ENCODE results near the gene MAP4K1. TPM values are rescaled to one million over a fixed set of nuclear protein-coding genes. Genes with fewer than 3 reads are reported as not detected.

MAP4K1 gene
- total RNA-seq, 1 donor from 2014 or later, result 10.9 TPM

GRCh38 chr19:38549061-38549460 lies 68.7 kb downstream of the MAP4K1 start:
- no peak for DNase-seq (ENCODE audit: low spot score, unreplicated experiment)
- no peaks in the 10 kb centered on the region for H3K4me1 Mint-ChIP-seq (ENCODE audit: low read depth)
- H3K27me3 Mint-ChIP-seq, result peaks cover 3% of the 10 kb centered on the region
- H3K9me3 Mint-ChIP-seq (ENCODE audit: low read depth), result no peaks in the 10 kb centered on the region
- H3K36me3 Mint-ChIP-seq (ENCODE audit: insufficient read depth), result no peaks in the 10 kb centered on the region
- no peak overlapping the region for H3K4me3 Mint-ChIP-seq (ENCODE audit: low read depth)
- no peak overlapping the region for H3K27ac Mint-ChIP-seq
- no peak for TF ChIP-seq CTCF (IDR thresholded peaks at IDR 0.05; ENCODE audit: unreplicated experiment)

GRCh38 chr19:38547421-38547820 lies 70.3 kb downstream of the MAP4K1 start:
- no peak for DNase-seq (ENCODE audit: low spot score, unreplicated experiment)
- Mint-ChIP-seq H3K27ac (no peak overlapping the region), H3K4me3 (ENCODE audit: low read depth) (no peak overlapping the region), H3K27me3 (peaks cover 3% of the 10 kb centered on the region), H3K9me3 (ENCODE audit: low read depth) (no peaks in the 10 kb centered on the region), H3K36me3 (ENCODE audit: insufficient read depth) (no peaks in the 10 kb centered on the region), H3K4me1 (ENCODE audit: low read depth) (no peaks in the 10 kb centered on the region)
- no peak for TF ChIP-seq CTCF (IDR thresholded peaks at IDR 0.05; ENCODE audit: unreplicated experiment)

- Mint-ChIP-seq H3K36me3 (ENCODE audit: insufficient read depth) (no peaks in the 10 kb centered on the region), H3K4me3 (ENCODE audit: low read depth) (no peak overlapping the region), H3K27ac (no peak overlapping the region), H3K4me1 (ENCODE audit: low read depth) (no peaks in the 10 kb centered on the region), H3K9me3 (ENCODE audit: low read depth) (no peaks in the 10 kb centered on the region), H3K27me3 (no peaks in the 10 kb centered on the region)
- DNase-seq (ENCODE audit: low spot score, unreplicated experiment), result no peak
- no peak for TF ChIP-seq CTCF (IDR thresholded peaks at IDR 0.05; ENCODE audit: unreplicated experiment)
Measured at GRCh38 chr19:38545596-38545995, 72.2 kb downstream of the MAP4K1 start.

- no peak for TF ChIP-seq CTCF (IDR thresholded peaks at IDR 0.05; ENCODE audit: unreplicated experiment)
- H3K27me3 Mint-ChIP-seq, result no peaks in the 10 kb centered on the region
- no peaks in the 10 kb centered on the region for H3K36me3 Mint-ChIP-seq (ENCODE audit: insufficient read depth)
- peak overlapping the region; percentile 24 for H3K27ac Mint-ChIP-seq
- DNase-seq (ENCODE audit: low spot score, unreplicated experiment), result no peak
- H3K9me3 Mint-ChIP-seq (ENCODE audit: low read depth), result no peaks in the 10 kb centered on the region
- no peaks in the 10 kb centered on the region for H3K4me1 Mint-ChIP-seq (ENCODE audit: low read depth)
- H3K4me3 Mint-ChIP-seq (ENCODE audit: low read depth), result no peak overlapping the region
Measured at GRCh38 chr19:38544569-38545315, 73.0 kb downstream of the MAP4K1 start.

- TF ChIP-seq CTCF (IDR thresholded peaks at IDR 0.05; ENCODE audit: unreplicated experiment), result peak; percentile 58
- Mint-ChIP-seq H3K9me3 (ENCODE audit: low read depth) (no peaks in the 10 kb centered on the region), H3K36me3 (ENCODE audit: insufficient read depth) (no peaks in the 10 kb centered on the region), H3K4me3 (ENCODE audit: low read depth) (no peak overlapping the region), H3K27me3 (no peaks in the 10 kb centered on the region), H3K27ac (no peak overlapping the region), H3K4me1 (ENCODE audit: low read depth) (peaks cover 3% of the 10 kb centered on the region)
- no peak for DNase-seq (ENCODE audit: low spot score, unreplicated experiment)
Measured at GRCh38 chr19:38543807-38544568, 73.8 kb downstream of the MAP4K1 start.
